Upper lobe of left lung (tissue), 6 donors: ENCODE measurements around the gene MAN1C1. TPM values are rescaled to one million over a fixed set of nuclear protein-coding genes. Genes with fewer than 3 reads are reported as not detected.

ENCODE experiments used
- ATAC-seq, 2 donors: fragments of 200-7000 bp; cut with Tn5 transposase; one replicate each; pipeline ENCODE4 v1.9.1; 2022; ENCODE audit warnings: mild to moderate bottlenecking in 2 of 2, moderate library complexity in 2 of 2; ENCODE audit not compliant: low FRiP score in 2 of 2
- DNase-seq, 2 donors: peaks; one replicate each; pipeline ENCODE4 v3.0.0-alpha.2; 2019 to 2020
- H3K27ac ChIP-seq, 4 donors: fragments of 200-600 bp; sonication (generic); one replicate each; pipeline ENCODE4 v1.5.1; 2016 to 2019
- H3K27me3 ChIP-seq, 4 donors: fragments of 200-600 bp; sonication (generic); one replicate each; pipeline ENCODE4 v1.5.1; 2017 to 2019
- H3K36me3 ChIP-seq, 4 donors: fragments of 200-600 bp; sonication (generic); one replicate each; pipeline ENCODE4 v1.5.1; 2016 to 2019
- H3K4me1 ChIP-seq, 4 donors: fragments of 200-600 bp; sonication (generic); one replicate each; pipeline ENCODE4 v1.5.1; 2018 to 2019
- H3K4me3 ChIP-seq, 4 donors: fragments of 200-600 bp; sonication (generic); one replicate each; pipeline ENCODE4 v1.5.1; 2017 to 2019; ENCODE audit warnings: mild to moderate bottlenecking in 2 of 4, moderate library complexity in 1 of 4
- H3K9me3 ChIP-seq, 4 donors: fragments of 200-600 bp; sonication (generic); one replicate each; pipeline ENCODE4 v1.5.1; 2018 to 2019
- EP300 ChIP-seq, 4 donors: sonication (generic); formaldehyde crosslinking; IDR thresholded peaks; one replicate each; pipeline ENCODE4 v1.5.1; 2017; ENCODE audit warnings: antibody characterized with exemption in 4 of 4, control low read depth in 2 of 4
- POLR2A ChIP-seq, 4 donors: fragments of 450-650 bp; IDR thresholded peaks; one replicate each; pipeline ENCODE4 v1.5.1; 2016 to 2017; ENCODE audit warnings: antibody characterized with exemption in 4 of 4, mild to moderate bottlenecking in 2 of 4
- POLR2AphosphoS5 ChIP-seq, 2 donors: sonication (generic); formaldehyde crosslinking; IDR thresholded peaks; one replicate each; pipeline ENCODE4 v1.5.1; 2017; ENCODE audit warnings: antibody characterized with exemption in 2 of 2
- WGBS, 2 donors: methylation state at CpG; one replicate each; pipeline ENCODE4 v1.1.5; 2017 to 2018; 5-methylcytosine and 5-hydroxymethylcytosine counted together
- total RNA-seq, 6 donors: library from RNA; depleted of rRNA in 4 of 6; stranded (reverse); fragments of >200 nt in 4 of 6; gene quantifications; one replicate each; pipeline versions ENCODE4 v1.1.0 to v1.2.1, GENCODE V29; 2016 to 2021
- TF ChIP-seq, protein P1 (sequence below), 6 experiments: fragments of 450-650 bp in 4 of 6; fragments of 200-600 bp in 2 of 6; sonication (generic) in 2 of 6; IDR thresholded peaks; one replicate each; pipeline ENCODE4 v1.5.1; 2016 to 2019; ENCODE audit warnings: antibody characterized with exemption in 6 of 6
- donor health status: DM: no; HTN: no; CAD: no; lungs with moderate emphysema.
- donor health status: DM: no; HTN: yes; CAD: no; lungs with severe emphysema.

The MAN1C1 gene
- total RNA-seq, 6 donors from 2014 or later = 5.3 to 32.5 (median 16.2) TPM

DNA sequence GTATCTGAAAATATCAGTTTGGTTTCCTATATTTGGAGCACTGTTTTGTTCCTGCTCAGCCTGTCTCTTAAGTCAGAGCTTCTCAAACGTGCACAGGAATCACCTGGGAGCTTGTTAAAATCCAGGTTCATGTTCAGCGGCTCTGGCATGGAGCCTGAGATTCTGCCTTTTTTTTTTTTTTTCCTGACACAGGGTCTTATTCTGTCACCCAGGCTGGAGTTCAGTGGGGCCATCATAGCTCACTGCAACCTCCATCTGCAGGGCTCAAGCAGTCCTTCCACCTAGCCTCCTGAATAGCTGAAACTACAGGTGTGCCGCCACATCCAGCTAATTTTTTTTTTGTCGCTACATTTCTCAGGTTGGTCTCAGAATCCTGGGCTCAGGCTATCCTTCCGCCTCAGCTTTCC, 171.2 kb downstream of the MAN1C1 start:
- no peaks in the 10 kb centered on the region for H3K4me1 ChIP-seq
- WGBS, 2 donors = 93 to 95% methylated on average over 5 of the region's 5 CpGs
- H3K36me3 ChIP-seq = peaks cover 0 to 16% (median 0%) of the 10 kb centered on the region in 4 donors
- DNase-seq (no peak), ATAC-seq (no peak)
- no peaks in the 10 kb centered on the region for H3K9me3 ChIP-seq
- no peaks in the 10 kb centered on the region for H3K27me3 ChIP-seq
- H3K4me3 ChIP-seq = no peak overlapping the region
- H3K27ac ChIP-seq = no peak overlapping the region
- TF ChIP-seq, protein P1, sequence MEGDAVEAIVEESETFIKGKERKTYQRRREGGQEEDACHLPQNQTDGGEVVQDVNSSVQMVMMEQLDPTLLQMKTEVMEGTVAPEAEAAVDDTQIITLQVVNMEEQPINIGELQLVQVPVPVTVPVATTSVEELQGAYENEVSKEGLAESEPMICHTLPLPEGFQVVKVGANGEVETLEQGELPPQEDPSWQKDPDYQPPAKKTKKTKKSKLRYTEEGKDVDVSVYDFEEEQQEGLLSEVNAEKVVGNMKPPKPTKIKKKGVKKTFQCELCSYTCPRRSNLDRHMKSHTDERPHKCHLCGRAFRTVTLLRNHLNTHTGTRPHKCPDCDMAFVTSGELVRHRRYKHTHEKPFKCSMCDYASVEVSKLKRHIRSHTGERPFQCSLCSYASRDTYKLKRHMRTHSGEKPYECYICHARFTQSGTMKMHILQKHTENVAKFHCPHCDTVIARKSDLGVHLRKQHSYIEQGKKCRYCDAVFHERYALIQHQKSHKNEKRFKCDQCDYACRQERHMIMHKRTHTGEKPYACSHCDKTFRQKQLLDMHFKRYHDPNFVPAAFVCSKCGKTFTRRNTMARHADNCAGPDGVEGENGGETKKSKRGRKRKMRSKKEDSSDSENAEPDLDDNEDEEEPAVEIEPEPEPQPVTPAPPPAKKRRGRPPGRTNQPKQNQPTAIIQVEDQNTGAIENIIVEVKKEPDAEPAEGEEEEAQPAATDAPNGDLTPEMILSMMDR (IDR thresholded peaks at IDR 0.05) = no peak
- TF ChIP-seq POLR2A (IDR thresholded peaks at IDR 0.05) = no peak
- no peak for TF ChIP-seq EP300 (IDR thresholded peaks at IDR 0.05)
- TF ChIP-seq POLR2AphosphoS5 (IDR thresholded peaks at IDR 0.05) = no peak

DNA sequence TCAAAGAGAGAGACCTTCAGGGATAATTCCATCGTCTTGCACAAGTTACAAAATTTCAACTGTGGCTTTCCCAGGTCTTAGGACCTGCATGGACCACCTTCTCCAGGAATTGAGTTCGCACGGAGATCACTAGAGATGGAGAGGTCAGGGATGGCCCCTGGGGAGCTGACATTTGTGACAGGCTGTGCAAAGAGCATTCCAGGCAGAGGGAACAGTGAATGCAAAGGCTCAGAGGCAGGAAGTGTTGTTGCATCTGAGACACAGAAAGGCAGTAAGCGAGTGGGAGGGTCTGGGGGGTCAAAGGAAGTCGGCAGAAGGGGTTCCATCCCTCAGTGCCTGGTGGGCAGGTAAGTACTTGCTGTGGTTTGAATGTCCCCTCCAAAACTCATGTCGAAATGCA, 173.9 kb downstream of the MAN1C1 start:
- WGBS, 2 donors = 86 to 92% methylated on average over 6 of the region's 6 CpGs
- ATAC-seq = no peak

DNA sequence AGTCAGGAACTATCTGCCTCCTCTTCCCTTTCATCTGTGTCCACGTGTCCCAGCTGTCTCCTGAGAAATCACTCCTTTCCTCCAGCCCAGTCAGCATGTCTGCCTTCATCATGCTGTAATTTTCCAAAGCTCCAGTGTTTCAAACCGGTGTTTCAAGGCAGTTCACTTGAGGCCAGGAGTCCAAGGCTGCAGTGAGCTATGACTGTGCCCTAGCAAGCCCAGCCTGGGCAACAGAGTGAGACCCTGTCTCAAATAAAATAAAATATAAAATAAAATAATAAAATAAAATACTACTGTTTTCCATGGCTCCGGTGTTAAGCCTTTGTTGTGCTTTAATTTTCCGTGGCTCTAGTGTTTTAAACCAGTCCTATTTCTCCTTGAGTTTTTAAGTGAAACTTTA, 175.5 kb downstream of the MAN1C1 start:
- TF ChIP-seq EP300 (IDR thresholded peaks at IDR 0.05) (no peak), POLR2A (IDR thresholded peaks at IDR 0.05) (no peak), POLR2AphosphoS5 (IDR thresholded peaks at IDR 0.05) (no peak)
- TF ChIP-seq, protein P1 (IDR thresholded peaks at IDR 0.05) = no peak
- peaks cover 0 to 13% (median 3%) of the 10 kb centered on the region in 4 donors for H3K4me1 ChIP-seq
- 68 to 72% methylated on average over 4 of the region's 4 CpGs for WGBS, 2 donors
- DNase-seq (no peak), ATAC-seq (no peak)
- no peak overlapping the region for H3K4me3 ChIP-seq
- peaks cover 0 to 2% (median 0%) of the 10 kb centered on the region in 4 donors for H3K36me3 ChIP-seq
- no peaks in the 10 kb centered on the region for H3K27me3 ChIP-seq
- no peak overlapping the region for H3K27ac ChIP-seq
- no peaks in the 10 kb centered on the region for H3K9me3 ChIP-seq

More for the DNA sequence above, 173.9 kb downstream of the MAN1C1 start:
- no peaks in the 10 kb centered on the region for H3K4me1 ChIP-seq
- DNase-seq = no peak
- no peaks in the 10 kb centered on the region for H3K9me3 ChIP-seq
- no peak overlapping the region for H3K27ac ChIP-seq
- no peak overlapping the region for H3K4me3 ChIP-seq
- H3K36me3 ChIP-seq = peaks cover 0 to 5% (median 0%) of the 10 kb centered on the region in 4 donors
- no peaks in the 10 kb centered on the region for H3K27me3 ChIP-seq
- no peak for TF ChIP-seq POLR2AphosphoS5 (IDR thresholded peaks at IDR 0.05)
- TF ChIP-seq POLR2A (IDR thresholded peaks at IDR 0.05) = no peak
- no peak for TF ChIP-seq EP300 (IDR thresholded peaks at IDR 0.05)
- TF ChIP-seq, protein P1 (IDR thresholded peaks at IDR 0.05) = no peak

DNA sequence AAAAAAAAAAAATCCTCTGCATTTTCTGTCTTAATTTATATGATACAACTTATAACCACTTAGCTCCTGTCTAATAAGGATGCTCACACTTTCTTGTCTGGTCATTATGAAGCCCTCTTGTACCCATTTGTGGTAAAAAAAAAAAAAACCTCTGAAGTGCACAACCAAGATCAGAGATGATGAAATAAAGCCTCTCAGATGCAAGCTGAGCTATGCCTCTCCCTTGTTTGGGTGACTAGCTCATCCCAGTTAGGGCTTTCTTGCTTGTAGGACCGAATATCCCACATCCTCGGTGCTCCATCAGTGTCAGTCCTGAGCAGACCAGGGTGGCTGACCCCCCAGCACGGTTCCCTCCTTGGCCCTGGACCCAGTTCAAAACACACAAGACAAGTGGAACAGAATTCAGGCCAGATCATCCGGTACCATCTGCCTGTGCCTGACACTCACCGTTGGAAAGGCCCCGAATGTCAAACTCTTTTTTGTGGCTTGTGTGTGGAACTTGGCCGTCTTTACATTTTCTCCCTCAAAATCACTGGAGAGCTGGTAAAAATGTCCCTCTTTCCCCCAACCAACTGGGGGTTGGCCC, 177.1 kb downstream of the MAN1C1 start:
- ATAC-seq (no peak), DNase-seq (no peak)
- no peaks in the 10 kb centered on the region for H3K36me3 ChIP-seq
- WGBS, 2 donors = 66 to 67% methylated on average over 7 of the region's 7 CpGs
- no peaks in the 10 kb centered on the region for H3K27me3 ChIP-seq
- no peak for TF ChIP-seq EP300 (IDR thresholded peaks at IDR 0.05)
- no peak for TF ChIP-seq POLR2AphosphoS5 (IDR thresholded peaks at IDR 0.05)
- TF ChIP-seq, protein P1 (IDR thresholded peaks at IDR 0.05) = no peak
- no peak for TF ChIP-seq POLR2A (IDR thresholded peaks at IDR 0.05)
- no peaks in the 10 kb centered on the region for H3K9me3 ChIP-seq
- no peak overlapping the region for H3K4me3 ChIP-seq
- H3K27ac ChIP-seq = no peak overlapping the region
- peaks cover 4 to 29% (median 17%) of the 10 kb centered on the region in 4 donors for H3K4me1 ChIP-seq

DNA sequence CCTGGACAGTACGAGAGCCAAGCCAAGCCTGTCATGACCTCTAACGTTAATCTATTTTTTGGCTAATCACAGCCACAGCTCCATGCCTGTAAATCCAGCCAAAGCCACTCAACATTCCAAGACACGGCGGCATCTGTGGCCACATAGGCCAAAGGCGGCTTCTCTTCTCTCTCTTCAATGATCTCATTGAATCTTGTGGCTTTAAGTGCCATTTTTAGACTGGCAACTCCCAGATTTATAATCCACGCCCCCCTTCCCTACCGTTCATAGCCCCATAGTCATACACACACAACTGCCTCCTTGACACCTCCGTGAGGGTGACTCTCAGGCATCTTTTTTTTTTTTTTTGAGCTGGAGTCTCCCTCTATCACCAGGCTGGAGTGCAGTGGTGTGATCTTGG, 177.7 kb downstream of the MAN1C1 start:
- Histone ChIP-seq H3K27ac (no peak overlapping the region), H3K27me3 (no peaks in the 10 kb centered on the region), H3K9me3 (no peaks in the 10 kb centered on the region), H3K4me3 (no peak overlapping the region), H3K36me3 (no peaks in the 10 kb centered on the region), H3K4me1 (peaks cover 9 to 35% (median 23%) of the 10 kb centered on the region in 4 donors)
- no peak for TF ChIP-seq EP300 (IDR thresholded peaks at IDR 0.05)
- TF ChIP-seq, protein P1 (IDR thresholded peaks at IDR 0.05) = no peak
- no peak for TF ChIP-seq POLR2A (IDR thresholded peaks at IDR 0.05)
- no peak for TF ChIP-seq POLR2AphosphoS5 (IDR thresholded peaks at IDR 0.05)
- ATAC-seq (peak in 1 of 2 donors; percentile 34), DNase-seq (no peak)
- 42 to 50% methylated on average over 8 of the region's 8 CpGs for WGBS, 2 donors
